Bronchial epithelial cell (primary cell): Measurements from ENCODE around the gene CAMK2A. TPM values are rescaled to one million over a fixed set of nuclear protein-coding genes. Genes with fewer than 3 reads are reported as not detected.

Experiments
- DNase-seq: peaks from one replicate; pipeline ENCODE4 v3.0.0-alpha.2; 2010; ENCODE audit warnings: low read depth
- FAIRE-seq: peaks from 2 replicates; lab custom pipeline; 2011; peaks lifted over from hg19 to GRCh38; lab: Jason Lieb, UNC
- H3K27me3 ChIP-seq: 2 replicates; pipeline ENCODE4 v1.5.1; 2011; ENCODE audit warnings: low read length; ENCODE audit not compliant: control insufficient read depth, insufficient read depth
- H3K36me3 ChIP-seq: 2 replicates; pipeline ENCODE4 v1.5.1; 2011; ENCODE audit warnings: low read length; ENCODE audit not compliant: control insufficient read depth, insufficient read depth
- H3K4me3 ChIP-seq: 2 replicates; pipeline ENCODE4 v1.5.1; 2011; ENCODE audit warnings: mild to moderate bottlenecking, low read depth, low read length, control low read depth
- total RNA-seq: library from RNA; depleted of rRNA; stranded (reverse); fragments of >200 nt; gene quantifications from 2 replicates; pipeline ENCODE4 v1.2.1, GENCODE V29; 2014
- TF ChIP-seq, protein P1 (sequence below): IDR thresholded peaks from 2 replicates; pipeline ENCODE4 v1.5.1; 2011; ENCODE audit warnings: mild to moderate bottlenecking, moderate library complexity, low read length, control low read depth, inconsistent platforms; ENCODE audit not compliant: insufficient read depth, severe bottlenecking

The CAMK2A gene
- total RNA-seq, 1 donor from 2014 or later = under 0.01 TPM

DNA sequence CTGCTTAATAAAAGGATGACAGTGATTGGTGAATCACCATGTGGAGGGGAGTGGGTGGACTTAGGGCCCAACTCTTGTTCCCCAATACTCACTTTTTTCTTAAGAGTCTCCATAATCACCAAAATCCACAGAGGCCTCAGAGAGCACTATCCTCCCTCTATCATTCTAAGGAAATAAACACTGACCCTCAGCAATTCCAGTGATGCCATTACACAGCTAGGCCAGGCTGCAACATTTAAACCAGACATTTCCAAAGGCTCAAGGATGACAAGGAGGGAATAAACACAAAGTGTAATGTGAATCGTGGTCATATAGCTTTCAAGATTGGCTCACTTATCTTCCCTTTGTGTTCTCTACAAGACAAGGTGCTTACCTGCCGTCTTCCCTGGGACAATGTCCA, 15.5 kb upstream of the CAMK2A start:
- TF ChIP-seq, protein P1, sequence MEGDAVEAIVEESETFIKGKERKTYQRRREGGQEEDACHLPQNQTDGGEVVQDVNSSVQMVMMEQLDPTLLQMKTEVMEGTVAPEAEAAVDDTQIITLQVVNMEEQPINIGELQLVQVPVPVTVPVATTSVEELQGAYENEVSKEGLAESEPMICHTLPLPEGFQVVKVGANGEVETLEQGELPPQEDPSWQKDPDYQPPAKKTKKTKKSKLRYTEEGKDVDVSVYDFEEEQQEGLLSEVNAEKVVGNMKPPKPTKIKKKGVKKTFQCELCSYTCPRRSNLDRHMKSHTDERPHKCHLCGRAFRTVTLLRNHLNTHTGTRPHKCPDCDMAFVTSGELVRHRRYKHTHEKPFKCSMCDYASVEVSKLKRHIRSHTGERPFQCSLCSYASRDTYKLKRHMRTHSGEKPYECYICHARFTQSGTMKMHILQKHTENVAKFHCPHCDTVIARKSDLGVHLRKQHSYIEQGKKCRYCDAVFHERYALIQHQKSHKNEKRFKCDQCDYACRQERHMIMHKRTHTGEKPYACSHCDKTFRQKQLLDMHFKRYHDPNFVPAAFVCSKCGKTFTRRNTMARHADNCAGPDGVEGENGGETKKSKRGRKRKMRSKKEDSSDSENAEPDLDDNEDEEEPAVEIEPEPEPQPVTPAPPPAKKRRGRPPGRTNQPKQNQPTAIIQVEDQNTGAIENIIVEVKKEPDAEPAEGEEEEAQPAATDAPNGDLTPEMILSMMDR = no peak
- Histone ChIP-seq H3K4me3 (no peak overlapping the region), H3K36me3 (no peaks in the 10 kb centered on the region), H3K27me3 (no peaks in the 10 kb centered on the region)
- FAIRE-seq = no peak
- no peak for DNase-seq

DNA sequence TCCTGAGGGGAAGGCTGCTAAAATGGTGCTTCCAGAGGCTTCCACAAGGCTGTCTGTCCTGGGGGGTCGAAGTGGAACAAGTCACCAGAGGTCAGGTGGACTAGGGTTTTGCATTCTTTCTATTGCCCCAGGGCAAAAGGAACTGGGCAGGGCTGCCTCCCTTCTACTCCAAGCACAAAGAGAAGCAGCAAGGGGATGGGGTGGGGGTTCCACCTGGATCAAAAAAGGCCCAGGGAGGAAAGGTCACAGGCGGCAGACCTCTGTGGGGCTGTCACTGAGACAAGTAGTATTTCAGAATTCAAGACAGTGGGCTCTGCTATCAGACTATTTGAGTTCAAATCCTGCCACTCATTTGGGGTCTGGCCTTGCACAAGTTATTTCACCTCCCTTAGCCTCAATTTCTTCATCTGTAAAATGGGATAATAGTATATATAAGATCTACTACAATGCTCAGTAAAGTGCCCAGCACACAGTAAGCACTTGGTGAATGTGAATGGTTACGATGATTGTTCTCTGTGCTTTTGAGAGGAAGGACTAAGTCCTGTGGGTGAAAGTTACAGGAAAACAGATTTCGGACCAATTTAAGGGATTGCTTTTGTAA, 15.0 kb upstream of the CAMK2A start:
- FAIRE-seq (no peak), DNase-seq (no peak)
- H3K27me3 ChIP-seq = no peaks in the 10 kb centered on the region
- H3K36me3 ChIP-seq = no peaks in the 10 kb centered on the region
- TF ChIP-seq, protein P1 = no peak
- no peak overlapping the region for H3K4me3 ChIP-seq

DNA sequence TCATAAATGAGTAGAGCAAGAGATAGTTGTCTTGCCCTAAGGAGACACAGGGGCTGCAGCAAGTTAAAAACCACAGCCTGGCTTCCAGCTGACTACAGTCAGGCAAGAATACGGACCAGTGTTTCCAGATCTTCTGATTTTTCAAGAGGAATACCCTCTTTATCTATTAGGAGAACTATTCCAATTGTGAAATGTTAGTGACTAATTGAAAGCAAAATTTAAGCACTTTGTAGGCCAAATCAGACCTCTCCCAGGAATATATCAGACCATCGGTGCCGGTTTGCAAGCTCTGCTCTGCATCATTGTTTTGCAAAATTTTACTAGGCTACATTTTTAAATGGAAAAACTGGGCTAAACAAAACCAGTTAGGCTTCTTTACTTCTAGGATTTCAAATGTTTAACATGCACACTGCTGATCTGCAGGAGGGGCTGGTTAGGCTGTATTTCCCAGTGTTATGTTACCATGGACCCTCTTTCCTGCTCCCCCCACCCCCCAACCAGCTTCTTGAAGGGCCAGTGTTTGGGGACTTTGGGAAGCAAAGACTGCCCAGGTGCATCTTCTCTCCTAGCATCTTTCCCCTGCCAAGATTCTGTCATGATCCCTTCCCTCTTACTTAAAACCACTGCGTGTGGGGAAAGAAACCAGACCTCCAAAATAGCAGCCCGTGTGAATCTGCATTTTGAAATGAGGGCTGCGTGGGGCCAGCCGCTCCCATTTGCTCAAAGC, 14.2 kb upstream of the CAMK2A start:
- DNase-seq (no peak), FAIRE-seq (no peak)
- Histone ChIP-seq H3K4me3 (no peak overlapping the region), H3K27me3 (no peaks in the 10 kb centered on the region), H3K36me3 (no peaks in the 10 kb centered on the region)
- TF ChIP-seq, protein P1 = no peak

DNA sequence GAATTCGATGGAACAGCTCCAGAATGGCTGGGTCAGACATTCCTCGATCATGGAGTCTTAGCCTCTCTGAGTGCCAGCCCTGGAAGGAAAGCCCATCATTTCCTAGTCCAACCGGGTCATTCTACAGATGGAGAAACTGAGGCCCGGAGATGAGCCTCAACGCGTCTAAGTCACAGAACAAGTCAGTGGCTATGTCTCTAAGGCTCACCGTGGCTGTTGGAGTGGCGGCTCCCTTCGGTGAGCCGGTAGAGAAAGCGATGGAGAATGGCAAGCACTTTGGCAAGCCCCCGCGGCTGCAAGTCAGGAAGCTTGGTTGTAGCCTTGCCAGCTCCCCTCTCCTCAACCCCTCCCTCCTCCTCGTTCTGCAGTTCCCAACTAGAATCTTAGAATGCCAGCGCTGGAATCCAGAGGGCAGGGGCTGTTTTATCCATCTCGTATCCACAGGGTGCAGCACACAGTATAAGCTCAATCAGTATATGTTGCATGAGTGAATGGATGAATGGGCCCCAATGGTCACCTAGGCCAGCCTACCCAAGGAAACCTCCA, 13.6 kb upstream of the CAMK2A start:
- Histone ChIP-seq H3K36me3 (no peaks in the 10 kb centered on the region), H3K4me3 (peak overlapping the region; percentile 37), H3K27me3 (no peaks in the 10 kb centered on the region)
- TF ChIP-seq, protein P1 = no peak
- DNase-seq (no peak), FAIRE-seq (no peak)

DNA sequence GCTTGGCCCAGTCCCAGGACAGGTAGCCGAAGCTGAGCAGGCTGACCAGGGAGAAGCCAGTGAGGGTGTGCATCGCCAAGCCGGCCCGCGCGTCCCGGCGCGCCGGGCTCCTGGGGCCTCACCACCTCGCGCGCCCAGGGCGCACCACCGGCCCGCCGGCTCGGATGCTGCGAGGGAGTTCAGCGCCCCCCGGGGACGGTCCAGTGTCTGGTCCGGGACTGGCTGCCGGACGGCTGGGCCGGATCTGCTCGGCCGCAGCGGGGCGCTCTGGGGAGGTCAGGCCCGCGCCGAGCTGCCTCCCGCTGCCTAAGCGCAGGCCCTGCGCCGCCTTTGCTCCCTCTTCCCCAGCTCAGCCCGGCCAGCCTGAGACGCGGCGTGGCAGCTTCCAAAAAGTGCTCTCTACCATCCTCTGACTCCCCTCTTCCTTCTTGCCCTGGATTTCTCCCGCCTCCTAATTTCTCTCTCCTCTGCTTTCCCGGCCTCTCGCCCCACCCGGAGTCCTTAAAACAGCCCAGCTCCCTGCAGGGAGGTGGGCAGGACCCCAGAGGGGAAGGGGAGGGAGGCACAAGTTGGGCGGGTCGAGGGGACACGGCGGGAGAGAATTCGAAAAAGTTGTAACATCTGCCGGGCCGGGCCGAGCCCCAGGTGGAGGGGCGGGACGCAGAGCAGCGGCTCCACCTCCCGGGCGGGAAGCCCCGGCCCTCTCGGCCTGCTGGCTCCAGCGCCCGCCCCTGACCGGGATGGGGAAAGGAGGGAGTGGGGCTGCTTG, 12.9 kb upstream of the CAMK2A start, which contains the start of gene ARSI:
Gene ARSI, minus strand, starts transcription at position 605 of the 769 bp plus-strand sequence. Its CDS starts 532 bp downstream, at position 73.
- H3K27me3 ChIP-seq = no peaks in the 10 kb centered on the region
- FAIRE-seq (no peak), DNase-seq (no peak)
- peaks cover under 1% of the 10 kb centered on the region for H3K36me3 ChIP-seq
- H3K4me3 ChIP-seq = peak within 1 kb of the TSS; percentile 37
- TF ChIP-seq, protein P1 = peak; percentile 37
